B cell (primary cell): Measurements from ENCODE around the gene WT1. TPM values are rescaled to one million over a fixed set of nuclear protein-coding genes. Genes with fewer than 3 reads are reported as not detected.

Experiments
- ATAC-seq: fragments of 200-7000 bp; cut with Tn5 transposase; one replicate; pipeline ENCODE4 v1.10.0; 2021; ENCODE audit warnings: low read depth, mild to moderate bottlenecking, moderate number of reproducible peaks, moderate library complexity
- CTCF ChIA-PET: fragments of 350-600 bp; sonication (Branson Sonifier 250); formaldehyde crosslinking; loops from one replicate; lab custom pipeline; 2021; ENCODE audit warnings: antibody characterized with exemption, inconsistent platforms; lab: Charles Lee
- POLR2A ChIA-PET: fragments of 350-600 bp; sonication (Branson Sonifier 250); formaldehyde crosslinking; loops from one replicate; lab custom pipeline; 2021; ENCODE audit warnings: antibody characterized with exemption; lab: Charles Lee
- DNase-seq: peaks from one replicate; pipeline ENCODE4 v3.0.0; 2013
- H2AFZ ChIP-seq: 2 replicates; pipeline ENCODE4 v1.6.1; 2012; ENCODE audit warnings: mild to moderate bottlenecking, low read depth, low read length; ENCODE audit not compliant: insufficient read depth, poor library complexity, severe bottlenecking
- H3K27ac ChIP-seq, 2 donors: 1 replicate in 1 of 2; 2 replicates in 1 of 2; pipeline ENCODE4 v1.5.1; 2012 to 2013; ENCODE audit warnings: low read length in 2 of 2, mild to moderate bottlenecking in 2 of 2, moderate library complexity in 1 of 2
- H3K27me3 ChIP-seq, 4 experiments: fragments of 200-600 bp in 1 of 4; sonication (generic) in 1 of 4; replicated peaks in 1 of 4; 1 replicate in 2 of 4; 2 replicates in 2 of 4; pipeline versions ENCODE4 v1.6.1 to v1.7.0; 2013 to 2016; ENCODE audit warnings: low read length in 3 of 4, mild to moderate bottlenecking in 2 of 4, mixed read lengths in 1 of 4, moderate library complexity in 1 of 4; ENCODE audit not compliant: insufficient read depth in 4 of 4, control insufficient read depth in 3 of 4; ENCODE audit errors: control extremely low read depth in 1 of 4
- H3K36me3 ChIP-seq, 2 experiments: replicated peaks in 1 of 2; 1 replicate in 1 of 2; 2 replicates in 1 of 2; pipeline versions ENCODE4 v1.6.1 to v1.7.1; 2013; ENCODE audit warnings: low read length in 1 of 2; ENCODE audit not compliant: insufficient read depth in 2 of 2, control insufficient read depth in 1 of 2; ENCODE audit errors: control extremely low read depth in 1 of 2, extremely low read depth in 1 of 2
- H3K4me1 ChIP-seq, 2 donors: fragments of 200-600 bp in 1 of 2; sonication (generic) in 1 of 2; 1 replicate in 1 of 2; 2 replicates in 1 of 2; pipeline versions ENCODE4 v1.5.1 to v1.6.1; 2013 to 2017; ENCODE audit warnings: low read length in 2 of 2; ENCODE audit not compliant: control insufficient read depth in 2 of 2, insufficient read depth in 2 of 2
- H3K4me2 ChIP-seq: replicated peaks from 2 replicates; pipeline ENCODE3; 2012; ENCODE audit warnings: mild to moderate bottlenecking, low read depth, low read length; ENCODE audit not compliant: poor library complexity, severe bottlenecking
- H3K4me3 ChIP-seq, 5 experiments: fragments of 200-600 bp in 1 of 5; sonication (generic) in 1 of 5; 1 replicate in 3 of 5; 2 replicates in 2 of 5; pipeline versions ENCODE4 v1.5.1 to v1.7.0; 2011 to 2016; ENCODE audit warnings: low read length in 4 of 5, mild to moderate bottlenecking in 4 of 5, low read depth in 2 of 5, control low read depth in 1 of 5, moderate library complexity in 1 of 5; ENCODE audit not compliant: insufficient read depth in 1 of 5; ENCODE audit errors: control extremely low read depth in 1 of 5, extremely low read depth in 1 of 5
- H3K79me2 ChIP-seq: fragments of 200-600 bp; sonication (generic); one replicate; pipeline ENCODE4 v1.6.0; 2016; ENCODE audit warnings: low read length; ENCODE audit not compliant: control insufficient read depth, insufficient read depth
- H3K9ac ChIP-seq: fragments of 200-600 bp; sonication (generic); 2 replicates; pipeline ENCODE4 v1.6.1; 2017; ENCODE audit warnings: mild to moderate bottlenecking, low read length, moderate library complexity
- H3K9me3 ChIP-seq, 3 donors: one replicate each; pipeline versions ENCODE4 v1.6.1 to v1.7.1; 2013; ENCODE audit warnings: low read length in 2 of 3; ENCODE audit not compliant: control insufficient read depth in 2 of 3, insufficient read depth in 1 of 3; ENCODE audit errors: control extremely low read depth in 1 of 3
- H4K20me1 ChIP-seq: 2 replicates; pipeline ENCODE4 v1.6.0; 2012; ENCODE audit warnings: mild to moderate bottlenecking, low read length; ENCODE audit not compliant: insufficient read depth, control insufficient read depth, poor library complexity, severe bottlenecking
- H3K27ac Mint-ChIP-seq: one replicate; pipeline ENCODE4 v1.8.0; 2021; ENCODE audit warnings: mixed read lengths
- H3K27me3 Mint-ChIP-seq: one replicate; pipeline ENCODE4 v1.8.0; 2021; ENCODE audit warnings: mixed read lengths
- H3K4me1 Mint-ChIP-seq: one replicate; pipeline ENCODE4 v1.8.0; 2021; ENCODE audit warnings: mixed read lengths
- H3K4me3 Mint-ChIP-seq: one replicate; pipeline ENCODE4 v1.8.0; 2021; ENCODE audit warnings: mixed read lengths
- H3K9me3 Mint-ChIP-seq: one replicate; pipeline ENCODE4 v1.8.0; 2022; ENCODE audit warnings: mixed read lengths; ENCODE audit not compliant: insufficient read depth
- EZH2 ChIP-seq: IDR thresholded peaks from 2 replicates; pipeline ENCODE4 v1.6.1; 2012; ENCODE audit warnings: borderline replicate concordance, low read depth, mild to moderate bottlenecking, moderate library complexity, low read length; ENCODE audit not compliant: insufficient read depth, poor library complexity, severe bottlenecking
- WGBS: methylation state at CpG from one replicate; pipeline ENCODE4 v1.1.5; 2013; ENCODE audit warnings: missing lambda C conversion rate; ENCODE audit not compliant: insufficient coverage; 5-methylcytosine and 5-hydroxymethylcytosine counted together
- intact Hi-C: fragments of 100-400 bp; cut with micrococcal nuclease; formaldehyde crosslinking; loops from one replicate; pipeline ENCODE4 v1.10.0; 2022
- polyA plus RNA-seq: library from polyadenylated mRNA; depleted of rRNA; stranded (reverse); fragments of >200 nt; gene quantifications from 2 replicates; pipeline ENCODE4 v1.2.3, GENCODE V29; 2012
- total RNA-seq, 2 donors: library from RNA; stranded (reverse); fragments of 120-200 nt in 1 of 2; gene quantifications; 1 replicate in 1 of 2; 2 replicates in 1 of 2; pipeline versions ENCODE4 v1.2.3 to v1.2.4, GENCODE V29; 2013 to 2022
- TF ChIP-seq, protein P1 (sequence below): fragments of 200-600 bp; IDR thresholded peaks from one replicate; pipeline ENCODE4 v1.8.0; 2022; ENCODE audit warnings: antibody characterized with exemption, mild to moderate bottlenecking

Gene WT1
- total and polyA plus RNA-seq, 2 donors (not counting 1 experiment from before 2014, with no cell fraction given): not detected

- peaks cover 24% of the 10 kb centered on the region for H3K27me3 Mint-ChIP-seq
- 80% methylated on average over 2 of the region's 4 CpGs for WGBS
- H3K36me3 ChIP-seq: no peaks in the 10 kb centered on the region
- no peaks in the 10 kb centered on the region for H3K79me2 ChIP-seq
- H3K9ac ChIP-seq: no peak overlapping the region
- intact Hi-C loops: no loop called here
- H3K4me1 Mint-ChIP-seq: no peaks in the 10 kb centered on the region
- H3K4me3 Mint-ChIP-seq: no peak overlapping the region
- no peak overlapping the region for H2AFZ ChIP-seq
- H3K27ac Mint-ChIP-seq: no peak overlapping the region
- H3K27ac ChIP-seq: no peak overlapping the region
- no peaks in the 10 kb centered on the region for H3K9me3 ChIP-seq
- TF ChIP-seq, protein P1, sequence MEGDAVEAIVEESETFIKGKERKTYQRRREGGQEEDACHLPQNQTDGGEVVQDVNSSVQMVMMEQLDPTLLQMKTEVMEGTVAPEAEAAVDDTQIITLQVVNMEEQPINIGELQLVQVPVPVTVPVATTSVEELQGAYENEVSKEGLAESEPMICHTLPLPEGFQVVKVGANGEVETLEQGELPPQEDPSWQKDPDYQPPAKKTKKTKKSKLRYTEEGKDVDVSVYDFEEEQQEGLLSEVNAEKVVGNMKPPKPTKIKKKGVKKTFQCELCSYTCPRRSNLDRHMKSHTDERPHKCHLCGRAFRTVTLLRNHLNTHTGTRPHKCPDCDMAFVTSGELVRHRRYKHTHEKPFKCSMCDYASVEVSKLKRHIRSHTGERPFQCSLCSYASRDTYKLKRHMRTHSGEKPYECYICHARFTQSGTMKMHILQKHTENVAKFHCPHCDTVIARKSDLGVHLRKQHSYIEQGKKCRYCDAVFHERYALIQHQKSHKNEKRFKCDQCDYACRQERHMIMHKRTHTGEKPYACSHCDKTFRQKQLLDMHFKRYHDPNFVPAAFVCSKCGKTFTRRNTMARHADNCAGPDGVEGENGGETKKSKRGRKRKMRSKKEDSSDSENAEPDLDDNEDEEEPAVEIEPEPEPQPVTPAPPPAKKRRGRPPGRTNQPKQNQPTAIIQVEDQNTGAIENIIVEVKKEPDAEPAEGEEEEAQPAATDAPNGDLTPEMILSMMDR: no peak
- TF ChIP-seq EZH2: no peak
- no peak overlapping the region for H3K4me2 ChIP-seq
- no peaks in the 10 kb centered on the region for H3K4me1 ChIP-seq
- no peak for ATAC-seq
- no peak overlapping the region for H3K4me3 ChIP-seq
- ChIA-PET POLR2A (no interaction called here), CTCF (no interaction called here)
- no peaks in the 10 kb centered on the region for H3K27me3 ChIP-seq
- H3K9me3 Mint-ChIP-seq: no peaks in the 10 kb centered on the region
- DNase-seq: no peak
- no peaks in the 10 kb centered on the region for H4K20me1 ChIP-seq
These were observed 47.9 kb downstream of the WT1 start for GRCh38 chr11:32387411-32387810.

DNA sequence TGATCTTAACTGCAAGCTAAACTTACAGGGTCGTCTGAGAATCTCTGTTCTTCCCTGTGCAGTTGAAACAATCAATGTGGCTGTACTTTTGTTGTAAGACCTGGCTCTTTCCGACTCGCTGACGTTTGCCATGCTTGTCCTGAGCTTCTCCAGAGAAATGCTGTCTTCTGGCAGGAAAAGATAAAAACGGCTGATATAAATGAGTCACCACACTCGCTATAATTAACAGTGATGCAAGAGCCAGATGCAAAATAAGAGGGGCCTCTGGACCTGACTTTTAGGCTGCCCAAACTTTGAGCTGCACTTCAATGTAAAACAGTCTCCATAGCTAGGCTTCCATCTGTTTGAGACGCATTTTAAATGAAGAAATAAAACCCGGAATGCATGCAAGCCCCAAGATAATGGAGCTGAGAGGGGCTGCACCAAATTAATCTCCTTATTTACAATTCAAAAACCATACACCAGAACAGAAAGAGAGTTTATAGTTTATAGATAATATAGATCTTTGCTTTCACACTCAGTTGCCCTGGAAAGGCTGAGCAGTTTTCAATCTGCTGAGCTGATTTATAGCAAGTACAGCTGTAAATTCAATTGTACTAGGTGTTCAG is 48.5 kb downstream of the WT1 start:
- no peaks in the 10 kb centered on the region for H4K20me1 ChIP-seq
- ChIA-PET CTCF (no interaction called here), POLR2A (no interaction called here)
- H3K9me3 Mint-ChIP-seq: no peaks in the 10 kb centered on the region
- no peaks in the 10 kb centered on the region for H3K4me1 ChIP-seq
- H3K27me3 Mint-ChIP-seq: peaks cover 24% of the 10 kb centered on the region
- TF ChIP-seq EZH2: no peak
- TF ChIP-seq, protein P1: no peak
- H3K4me2 ChIP-seq: no peak overlapping the region
- H3K9ac ChIP-seq: no peak overlapping the region
- intact Hi-C loops: no loop called here
- H3K4me1 Mint-ChIP-seq: no peaks in the 10 kb centered on the region
- no peak overlapping the region for H3K27ac Mint-ChIP-seq
- DNase-seq (no peak), ATAC-seq (no peak)
- H2AFZ ChIP-seq: no peak overlapping the region
- H3K9me3 ChIP-seq: no peaks in the 10 kb centered on the region
- no peaks in the 10 kb centered on the region for H3K36me3 ChIP-seq
- H3K27ac ChIP-seq: no peak overlapping the region
- 5% methylated on average over 4 of the region's 8 CpGs for WGBS
- H3K4me3 Mint-ChIP-seq: no peak overlapping the region
- no peaks in the 10 kb centered on the region for H3K79me2 ChIP-seq
- H3K27me3 ChIP-seq: no peaks in the 10 kb centered on the region
- no peak overlapping the region for H3K4me3 ChIP-seq
